Stimulated activated CD8-positive, alpha-beta memory T cell treated with anti-CD3 and anti-CD28 coated beads, Interleukin-15, amount 100 ng/mL, for 24 hours (primary cell): ENCODE results near the gene RNF220.
"Not testable (repeated sequence)": the region's sequence is repeated elsewhere in the genome, so short reads cannot be mapped to it uniquely, and the experiment has no call there.

Experiments used
- DNase-seq: peaks from one replicate; pipeline ENCODE4 v3.0.0-alpha.2; 2020; ENCODE audit warnings: low read depth

RNF220 gene

GRCh38 chr1:44496541-44497171, 91.6 kb downstream of the RNF220 start:
- DNase-seq, result no peak

GRCh38 chr1:44497422-44498170, 92.5 kb downstream of the RNF220 start:
- no peak for DNase-seq

DNA sequence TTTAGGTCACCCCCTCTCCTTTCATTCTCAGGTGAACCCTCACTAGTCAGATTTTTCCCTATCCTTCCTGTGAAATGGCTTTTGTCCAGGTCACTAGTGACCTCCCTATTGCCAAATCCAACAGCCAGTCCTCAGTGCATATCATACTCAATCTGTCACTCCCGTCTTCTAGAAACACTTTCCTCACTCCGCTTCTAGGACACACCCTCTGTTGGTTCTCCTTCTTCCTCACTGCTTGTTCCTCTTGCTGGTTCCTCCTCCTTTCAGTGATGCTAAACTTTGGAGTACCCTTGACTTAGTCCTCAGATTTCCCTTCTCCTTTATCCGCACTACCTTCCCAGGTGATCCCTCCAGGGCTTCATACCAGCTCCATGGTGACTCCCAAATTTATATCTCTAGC, 94.3 kb downstream of the RNF220 start:
- DNase-seq, result no peak

DNA sequence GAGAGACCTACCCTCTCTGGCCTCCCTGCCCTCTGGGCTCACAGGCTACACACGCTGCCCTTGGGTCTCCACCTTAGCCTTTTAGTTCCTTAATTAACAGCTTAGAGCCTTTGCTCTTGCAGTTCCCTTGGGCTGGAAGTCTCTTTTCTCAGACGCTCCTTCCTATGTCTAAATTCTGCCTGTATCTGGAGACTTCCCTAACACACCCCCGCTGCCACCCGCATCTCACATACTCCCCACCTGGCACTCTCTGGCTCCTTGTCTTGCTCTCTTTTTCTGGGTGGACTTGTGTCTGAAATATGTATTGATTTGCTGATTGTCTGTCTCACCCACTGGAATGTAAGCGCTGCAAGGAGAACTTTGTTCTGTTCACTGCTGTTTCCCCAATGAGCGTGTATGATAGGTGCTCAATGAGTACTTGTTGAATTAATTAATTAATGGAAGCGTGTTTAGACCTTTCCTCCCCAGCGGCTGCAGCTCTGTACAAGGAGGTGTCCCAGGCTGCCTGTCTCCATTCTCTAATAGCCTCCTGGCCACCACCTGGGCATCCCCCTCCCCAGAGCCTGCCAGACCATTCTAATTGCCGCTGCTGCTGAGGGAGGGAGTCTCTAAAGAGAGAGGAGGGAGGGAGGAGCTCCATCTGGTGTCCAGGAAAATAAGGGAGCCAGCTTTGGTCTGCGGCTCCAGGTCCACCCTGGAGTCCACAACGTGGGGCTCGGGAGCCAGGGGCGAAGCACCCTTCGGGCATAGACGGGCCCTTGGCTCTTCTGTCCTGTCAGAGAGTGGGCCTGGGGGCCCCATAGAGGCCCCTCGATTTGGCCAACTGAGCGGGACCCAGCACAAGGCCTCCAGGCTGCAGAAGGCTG, 95.4 kb downstream of the RNF220 start:
- no peak for DNase-seq

GRCh38 chr1:44501047-44501890, 96.2 kb downstream of the RNF220 start:
- no peak for DNase-seq

- not testable (repeated sequence) for DNase-seq
These were observed 97.8 kb downstream of the RNF220 start for GRCh38 chr1:44502823-44503222.

- DNase-seq, result no peak
These were observed 98.6 kb downstream of the RNF220 start for GRCh38 chr1:44503625-44504024.

DNA sequence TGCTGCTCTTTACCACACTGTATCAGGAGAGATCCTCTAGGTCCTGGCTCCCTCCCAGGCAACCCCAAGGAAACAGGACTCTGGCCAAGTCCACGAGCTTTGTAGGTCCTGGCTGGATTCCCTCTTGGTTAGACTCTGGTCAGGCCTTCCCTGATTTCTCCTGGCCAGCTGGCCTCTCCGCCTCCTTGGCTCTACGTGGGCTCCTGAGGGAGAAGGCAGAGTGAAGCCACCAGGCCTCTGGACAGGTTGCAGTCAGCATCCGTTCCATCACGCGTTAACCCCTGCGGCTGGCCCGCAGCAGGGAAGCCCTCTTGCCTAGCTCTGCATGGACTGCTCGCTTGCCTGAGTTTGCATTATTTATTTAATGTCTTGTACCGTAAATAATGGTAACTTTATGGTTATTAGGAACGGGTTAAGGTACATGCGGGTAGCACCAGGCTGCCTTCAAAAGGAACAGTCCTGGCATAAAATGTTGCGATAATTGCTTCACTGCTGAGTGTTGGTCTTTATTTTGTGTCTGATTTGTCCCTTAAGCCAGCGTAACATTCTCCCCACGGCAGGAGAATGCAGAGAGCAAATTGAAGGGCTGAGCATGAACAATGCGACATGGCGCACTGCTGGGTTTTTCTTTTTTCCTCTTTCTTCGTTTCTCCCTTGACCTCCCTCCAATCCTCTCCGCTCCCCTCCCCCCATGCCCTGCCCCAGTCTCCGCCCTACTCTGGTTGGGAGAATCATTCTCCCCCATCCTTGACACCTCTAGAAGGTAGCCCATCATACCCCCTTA, 100.3 kb downstream of the RNF220 start:
- DNase-seq, result no peak

DNA sequence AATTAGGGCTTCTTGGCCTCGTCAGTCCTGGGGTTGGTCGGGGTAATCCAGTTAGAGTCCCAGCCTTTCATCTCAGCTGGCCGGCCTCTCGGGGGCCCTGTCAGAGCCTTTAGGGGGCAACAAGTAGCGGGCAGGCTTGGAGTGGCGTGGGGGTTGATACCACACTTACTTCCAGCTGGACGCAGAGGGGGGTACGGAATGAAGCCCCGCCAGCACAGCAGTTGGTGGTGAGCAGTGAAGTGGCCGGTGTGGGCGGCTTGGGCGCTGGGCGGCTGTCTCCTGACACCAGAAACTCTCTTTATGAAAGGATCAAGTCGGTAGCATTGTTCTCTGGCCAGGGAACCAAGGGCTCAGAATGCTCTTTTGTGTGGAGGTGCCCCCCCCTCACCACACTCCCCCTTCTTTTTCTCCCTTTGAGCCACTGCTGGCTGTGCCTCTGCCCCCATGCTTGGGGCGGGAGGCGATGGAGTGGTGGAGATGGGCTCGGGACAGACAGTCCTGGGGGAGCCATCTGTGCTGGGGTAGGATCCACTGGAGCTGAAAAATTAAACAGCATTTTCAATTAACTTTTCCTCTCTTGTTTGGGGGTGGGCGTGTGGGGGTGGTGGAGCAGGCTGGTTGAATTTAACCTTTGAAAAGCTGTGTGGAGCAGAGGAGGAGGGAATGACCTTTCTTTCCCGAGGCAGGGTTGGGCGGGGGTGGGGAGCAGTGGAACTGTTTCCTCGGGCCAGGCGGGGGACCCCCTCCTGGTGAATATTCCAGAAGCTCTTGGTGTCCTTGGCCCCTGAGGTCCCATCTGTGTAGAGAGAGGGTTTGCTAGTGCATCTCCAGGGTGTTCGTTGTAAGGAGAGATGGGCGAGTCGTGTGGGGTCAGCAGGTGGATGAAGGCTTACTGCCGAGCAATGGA, 102.7 kb downstream of the RNF220 start:
- no peak for DNase-seq

GRCh38 chr1:44508397-44508745, 103.3 kb downstream of the RNF220 start:
- no peak for DNase-seq

GRCh38 chr1:44511363-44511762, 106.3 kb downstream of the RNF220 start:
- DNase-seq, result no peak

DNA sequence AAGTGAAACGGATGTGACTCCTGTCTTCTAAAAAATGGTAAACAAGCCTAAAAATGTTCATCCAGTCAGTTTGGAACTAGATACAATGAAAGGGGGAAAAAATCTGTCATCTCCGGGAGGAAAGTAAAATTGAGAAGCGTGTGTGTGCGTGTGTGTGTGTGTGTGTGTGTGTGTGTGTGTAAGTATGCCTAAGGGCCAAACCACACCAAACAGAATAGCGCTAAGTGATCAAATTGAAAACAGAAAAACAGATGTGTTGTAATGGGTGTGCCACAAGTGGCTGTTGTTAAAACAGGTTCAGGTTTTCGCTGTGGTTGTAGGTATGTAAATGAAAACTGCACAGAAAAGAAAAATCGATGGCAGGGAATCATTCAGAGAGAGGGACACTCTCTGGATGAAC, 106.7 kb downstream of the RNF220 start:
- no peak for DNase-seq

GRCh38 chr1:44512313-44512885, 107.3 kb downstream of the RNF220 start:
- DNase-seq, result no peak

DNA sequence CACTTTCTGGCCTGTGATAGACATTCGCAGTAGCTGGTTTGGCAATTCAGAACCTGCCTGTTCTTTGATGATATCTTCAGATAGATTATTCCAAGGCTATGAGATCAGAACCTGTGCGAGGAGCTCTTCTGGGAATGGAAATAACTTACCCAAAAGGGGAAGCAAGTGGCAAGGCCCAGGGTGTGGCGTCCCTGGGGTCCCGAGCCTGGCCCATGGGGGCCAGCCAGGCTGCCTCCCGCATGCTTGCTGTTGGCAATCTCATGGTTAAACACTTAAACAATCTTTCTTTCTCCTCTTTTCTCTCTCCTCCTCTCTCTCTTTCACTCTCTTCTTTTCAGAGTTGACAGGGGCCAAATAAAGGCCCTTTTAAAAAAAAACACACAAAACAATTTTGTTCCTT, 108.1 kb downstream of the RNF220 start:
- no peak for DNase-seq

- DNase-seq, result no peak
These were observed 109.6 kb downstream of the RNF220 start for GRCh38 chr1:44514673-44515072.

DNA sequence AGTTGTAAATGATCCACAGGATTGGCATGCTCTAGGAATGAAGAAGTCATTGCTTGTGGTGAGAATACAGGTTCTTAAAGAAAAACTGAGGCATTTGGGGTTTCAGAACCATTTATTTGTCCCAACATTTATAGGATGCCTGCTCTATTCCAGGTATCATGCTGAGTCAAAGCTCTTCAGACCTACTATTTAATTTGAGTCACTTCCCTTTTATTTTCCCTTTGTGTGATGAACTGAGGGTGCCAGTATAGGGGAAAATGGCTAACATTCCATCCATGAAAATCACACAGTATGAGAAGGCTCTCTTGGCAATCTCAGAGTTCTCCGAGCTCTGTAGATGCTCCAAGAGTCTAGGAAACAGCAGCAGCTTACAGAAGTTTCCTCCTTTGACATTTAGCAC, 110.4 kb downstream of the RNF220 start:
- DNase-seq, result no peak

- no peak for DNase-seq
These were observed 114.1 kb downstream of the RNF220 start for GRCh38 chr1:44519035-44519676.

GRCh38 chr1:44521378-44522080, 116.5 kb downstream of the RNF220 start:
- DNase-seq, result no peak
